Vagina (tissue), 2 donors: ENCODE results near the gene TUT4. TPM values are rescaled to one million over a fixed set of nuclear protein-coding genes. Genes with fewer than 3 reads are reported as not detected.

ENCODE experiments used
- DNase-seq, 2 donors: peaks; one replicate each; pipeline ENCODE4 v3.0.0-alpha.2; 2017; ENCODE audit errors: extremely low spot score in 2 of 2
- H3K27ac ChIP-seq: fragments of 200-600 bp; sonication (generic); one replicate; pipeline ENCODE4 v1.5.1; 2019
- H3K27me3 ChIP-seq: fragments of 200-600 bp; sonication (generic); one replicate; pipeline ENCODE4 v1.5.1; 2019
- H3K36me3 ChIP-seq, 2 donors: fragments of 200-600 bp; sonication (generic); one replicate each; pipeline ENCODE4 v1.5.1; 2017 to 2019
- H3K4me1 ChIP-seq: fragments of 200-600 bp; sonication (generic); one replicate; pipeline ENCODE4 v1.5.1; 2019
- H3K4me3 ChIP-seq, 2 donors: fragments of 200-600 bp; sonication (generic); 1 replicate in 1 of 2; 2 replicates in 1 of 2; pipeline ENCODE4 v1.5.1; 2016 to 2019
- H3K9me3 ChIP-seq: fragments of 200-600 bp; sonication (generic); one replicate; pipeline ENCODE4 v1.5.1; 2019
- CTCF ChIP-seq, 3 experiments: fragments of 450-650 bp in 2 of 3; fragments of 200-600 bp in 1 of 3; sonication (generic) in 1 of 3; IDR thresholded peaks; one replicate each; pipeline ENCODE4 v1.5.1; 2017 to 2019; ENCODE audit warnings: antibody characterized with exemption in 3 of 3, mild to moderate bottlenecking in 2 of 3, moderate library complexity in 2 of 3
- POLR2A ChIP-seq, 2 donors: fragments of 450-650 bp; IDR thresholded peaks; one replicate each; pipeline ENCODE4 v1.6.1; 2017; ENCODE audit warnings: antibody characterized with exemption in 2 of 2, mild to moderate bottlenecking in 2 of 2, moderate library complexity in 2 of 2
- POLR2AphosphoS5 ChIP-seq, 2 donors: sonication (generic); formaldehyde crosslinking; IDR thresholded peaks; one replicate each; pipeline ENCODE4 v1.9.0; 2017; ENCODE audit warnings: antibody characterized with exemption in 2 of 2, mild to moderate bottlenecking in 2 of 2, low read depth in 1 of 2; ENCODE audit not compliant: insufficient read depth in 1 of 2
- intact Hi-C: fragments of 100-400 bp; cut with DNase I; formaldehyde crosslinking; loops from one replicate; pipeline ENCODE4 v1.15.1; 2023
- total RNA-seq: library from RNA; depleted of rRNA; stranded (reverse); fragments of >200 nt; gene quantifications from one replicate; pipeline ENCODE4 v1.2.3, GENCODE V29; 2016

Gene TUT4
- total RNA-seq, 1 donor from 2014 or later, result 78.1 TPM

- no peaks in the 10 kb centered on the region for H3K36me3 ChIP-seq
- no peak overlapping the region for H3K27ac ChIP-seq
- H3K4me1 ChIP-seq, result no peaks in the 10 kb centered on the region
These were observed 42.2 kb upstream of the TUT4 start for GRCh38 chr1:52595061-52595460.

GRCh38 chr1:52593495-52593894 lies 40.6 kb upstream of the TUT4 start:
- TF ChIP-seq POLR2A (IDR thresholded peaks at IDR 0.05), result no peak
- no peak for TF ChIP-seq POLR2AphosphoS5 (IDR thresholded peaks at IDR 0.05; ENCODE audit: insufficient read depth in 1 of 2, low read depth in 1 of 2)
- no peak for TF ChIP-seq CTCF (IDR thresholded peaks at IDR 0.05)
- no peaks in the 10 kb centered on the region for H3K4me1 ChIP-seq
- intact Hi-C loops, result no loop called here

More at GRCh38 chr1:52595061-52595460, 42.2 kb upstream of the TUT4 start:
- DNase-seq, result no peak
- no peaks in the 10 kb centered on the region for H3K9me3 ChIP-seq
- H3K4me3 ChIP-seq, result no peak overlapping the region
- TF ChIP-seq CTCF (IDR thresholded peaks at IDR 0.05) (no peak), POLR2AphosphoS5 (IDR thresholded peaks at IDR 0.05; ENCODE audit: insufficient read depth in 1 of 2, low read depth in 1 of 2) (no peak), POLR2A (IDR thresholded peaks at IDR 0.05) (no peak)
- intact Hi-C loops, result no loop called here
- no peaks in the 10 kb centered on the region for H3K27me3 ChIP-seq

GRCh38 chr1:52592637-52593323 lies 39.9 kb upstream of the TUT4 start:
- Histone ChIP-seq H3K4me1 (no peaks in the 10 kb centered on the region), H3K4me3 (no peak overlapping the region), H3K9me3 (no peaks in the 10 kb centered on the region), H3K36me3 (no peaks in the 10 kb centered on the region), H3K27me3 (no peaks in the 10 kb centered on the region), H3K27ac (no peak overlapping the region)
- DNase-seq, result no peak
- no peak for TF ChIP-seq POLR2A (IDR thresholded peaks at IDR 0.05)
- TF ChIP-seq POLR2AphosphoS5 (IDR thresholded peaks at IDR 0.05; ENCODE audit: insufficient read depth in 1 of 2, low read depth in 1 of 2), result no peak
- TF ChIP-seq CTCF (IDR thresholded peaks at IDR 0.05), result no peak
- intact Hi-C loops, result no loop called here

More at GRCh38 chr1:52593495-52593894, 40.6 kb upstream of the TUT4 start:
- no peak for DNase-seq
- Histone ChIP-seq H3K27me3 (no peaks in the 10 kb centered on the region), H3K36me3 (no peaks in the 10 kb centered on the region), H3K4me3 (no peak overlapping the region), H3K9me3 (no peaks in the 10 kb centered on the region), H3K27ac (no peak overlapping the region)

- intact Hi-C loops, result no loop called here
- no peak for DNase-seq
- H3K27me3 ChIP-seq, result no peaks in the 10 kb centered on the region
- no peak overlapping the region for H3K4me3 ChIP-seq
- no peaks in the 10 kb centered on the region for H3K9me3 ChIP-seq
- no peak overlapping the region for H3K27ac ChIP-seq
- TF ChIP-seq POLR2AphosphoS5 (IDR thresholded peaks at IDR 0.05; ENCODE audit: insufficient read depth in 1 of 2, low read depth in 1 of 2) (no peak), CTCF (IDR thresholded peaks at IDR 0.05) (no peak), POLR2A (IDR thresholded peaks at IDR 0.05) (no peak)
- H3K4me1 ChIP-seq, result no peaks in the 10 kb centered on the region
- H3K36me3 ChIP-seq, result no peaks in the 10 kb centered on the region
These were observed 37.4 kb upstream of the TUT4 start for GRCh38 chr1:52590266-52590665.

- TF ChIP-seq POLR2AphosphoS5 (IDR thresholded peaks at IDR 0.05; ENCODE audit: insufficient read depth in 1 of 2, low read depth in 1 of 2) (no peak), POLR2A (IDR thresholded peaks at IDR 0.05) (no peak), CTCF (IDR thresholded peaks at IDR 0.05) (no peak)
- DNase-seq, result no peak
- H3K9me3 ChIP-seq, result no peaks in the 10 kb centered on the region
- H3K27ac ChIP-seq, result no peak overlapping the region
- H3K4me3 ChIP-seq, result no peak overlapping the region
- intact Hi-C loops, result no loop called here
- H3K4me1 ChIP-seq, result no peaks in the 10 kb centered on the region
- no peaks in the 10 kb centered on the region for H3K36me3 ChIP-seq
- no peaks in the 10 kb centered on the region for H3K27me3 ChIP-seq
These were observed 35.6 kb upstream of the TUT4 start for GRCh38 chr1:52588535-52588934.
